BLaER1 treated with 17β-estradiol and CSF1 and Interleukin-3, amounts not matched to agents 10 nM and 100 nM (cell line): ENCODE measurements around the gene ILDR2.

Source experiments
- H3K27ac ChIP-seq, 11 experiments: shearing (Covaris generic); formaldehyde crosslinking; 2 replicates each; pipeline ENCODE4 v1.8.1; 2022
- H3K27me3 ChIP-seq, 11 experiments: shearing (Covaris generic); formaldehyde crosslinking; 2 replicates each; pipeline ENCODE4 v1.8.1; 2022
- H3K36me3 ChIP-seq, 11 experiments: shearing (Covaris generic); formaldehyde crosslinking; 2 replicates each; pipeline ENCODE4 v1.8.1; 2022
- H3K4me1 ChIP-seq, 10 experiments: shearing (Covaris generic); formaldehyde crosslinking; 2 replicates each; pipeline ENCODE4 v1.8.1; 2022
- H3K4me2 ChIP-seq, 11 experiments: shearing (Covaris generic); formaldehyde crosslinking; 2 replicates each; pipeline ENCODE4 v1.8.1; 2022
- H3K4me3 ChIP-seq, 10 experiments: shearing (Covaris generic); formaldehyde crosslinking; 2 replicates each; pipeline ENCODE4 v1.8.1; 2022
- H3K9ac ChIP-seq, 11 experiments: shearing (Covaris generic); formaldehyde crosslinking; 2 replicates each; pipeline ENCODE4 v1.8.1; 2022
- H3K9me3 ChIP-seq, 11 experiments: shearing (Covaris generic); formaldehyde crosslinking; replicated peaks in 1 of 11; 2 replicates each; pipeline ENCODE4 v1.8.1; 2022
- H4K20me1 ChIP-seq, 11 experiments: shearing (Covaris generic); formaldehyde crosslinking; 2 replicates each; pipeline ENCODE4 v1.8.1; 2022
- Cebpa-rat ChIP-seq, 11 experiments: shearing (Covaris generic); IDR thresholded peaks; 2 replicates each; pipeline ENCODE4 v1.8.1; 2022

The ILDR2 gene

GRCh38 chr1:166937962-166938361 is 37.4 kb downstream of the ILDR2 start:
- Histone ChIP-seq H3K36me3 (no peaks in the 10 kb centered on the region), H3K27me3 (no peaks in the 10 kb centered on the region), H3K4me3 (no peak overlapping the region), H3K9ac (no peak overlapping the region), H3K27ac (no peak overlapping the region), H3K9me3 (no peaks in the 10 kb centered on the region), H4K20me1 (no peaks in the 10 kb centered on the region), H3K4me1 (peaks cover 0 to 12% (median 3%) of the 10 kb centered on the region in 10 experiments; a peak in 8 of 20 replicates), H3K4me2 (no peak overlapping the region)
- no peak for TF ChIP-seq Cebpa-rat (IDR thresholded peaks at IDR 0.05)

DNA sequence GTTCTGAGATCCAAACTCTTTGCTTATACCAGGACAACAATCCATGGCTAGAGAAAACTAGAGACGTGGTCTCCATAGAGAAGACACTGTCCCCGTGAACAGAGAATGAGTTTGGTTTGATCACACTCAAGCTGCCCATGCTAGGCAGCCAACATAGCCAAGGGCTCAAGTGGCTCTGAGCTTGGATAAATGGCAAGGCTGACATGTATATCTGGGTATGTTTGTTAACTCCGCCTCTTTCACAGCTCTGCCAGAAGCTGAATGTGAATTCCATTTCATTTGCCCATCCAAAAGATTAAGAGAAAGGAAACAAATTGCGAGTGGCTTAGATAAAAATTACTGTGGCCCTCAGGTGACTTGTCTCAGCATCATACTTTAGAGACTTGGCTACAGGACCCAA is 38.0 kb downstream of the ILDR2 start:
- Histone ChIP-seq H3K9me3 (no peaks in the 10 kb centered on the region), H3K4me3 (no peak overlapping the region), H3K27ac (no peak overlapping the region), H3K4me2 (no peak overlapping the region), H3K4me1 (peaks cover 0 to 12% (median 3%) of the 10 kb centered on the region in 10 experiments; a peak in 8 of 20 replicates), H3K9ac (no peak overlapping the region), H3K27me3 (no peaks in the 10 kb centered on the region), H3K36me3 (no peaks in the 10 kb centered on the region), H4K20me1 (no peaks in the 10 kb centered on the region)
- TF ChIP-seq Cebpa-rat (IDR thresholded peaks at IDR 0.05) = no peak

DNA sequence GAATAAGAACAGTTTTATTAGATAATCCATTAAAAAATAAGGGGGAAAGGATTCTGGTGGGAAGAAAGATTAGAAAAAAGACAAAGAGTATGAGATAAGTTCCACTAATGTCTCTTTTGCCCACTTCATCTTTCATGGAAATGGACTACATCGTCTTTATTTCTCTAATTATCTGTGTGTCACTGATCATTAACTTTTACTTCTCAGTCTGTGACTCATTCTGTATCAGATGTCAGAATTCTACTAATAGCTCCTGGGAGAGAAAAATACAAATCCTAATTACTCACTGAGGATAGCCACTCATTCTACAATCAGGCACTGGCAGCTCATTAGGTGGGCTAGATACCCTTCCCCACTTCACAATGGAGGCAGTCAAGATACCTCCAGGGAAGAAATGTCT is 41.7 kb downstream of the ILDR2 start:
- H3K27ac ChIP-seq = no peak overlapping the region
- no peaks in the 10 kb centered on the region for H3K36me3 ChIP-seq
- H3K4me2 ChIP-seq = no peak overlapping the region
- H3K27me3 ChIP-seq = no peaks in the 10 kb centered on the region
- no peaks in the 10 kb centered on the region for H3K4me1 ChIP-seq
- H4K20me1 ChIP-seq = no peaks in the 10 kb centered on the region
- H3K4me3 ChIP-seq = no peak overlapping the region
- H3K9ac ChIP-seq = no peak overlapping the region
- no peaks in the 10 kb centered on the region for H3K9me3 ChIP-seq
- TF ChIP-seq Cebpa-rat (IDR thresholded peaks at IDR 0.05) = no peak

GRCh38 chr1:166933140-166933539 is 42.2 kb downstream of the ILDR2 start:
- TF ChIP-seq Cebpa-rat (IDR thresholded peaks at IDR 0.05) = no peak
- H3K4me2 ChIP-seq = no peak overlapping the region
- no peaks in the 10 kb centered on the region for H3K27me3 ChIP-seq

GRCh38 chr1:166929911-166930310 is 45.4 kb downstream of the ILDR2 start:
- Histone ChIP-seq H3K36me3 (no peaks in the 10 kb centered on the region), H3K9ac (no peak overlapping the region), H3K4me2 (no peak overlapping the region), H3K27me3 (no peaks in the 10 kb centered on the region), H3K27ac (no peak overlapping the region), H3K4me1 (peaks cover 6 to 8% (median 7%) of the 10 kb centered on the region in 10 experiments; a peak in 17 of 20 replicates), H3K4me3 (no peak overlapping the region), H4K20me1 (no peaks in the 10 kb centered on the region), H3K9me3 (no peaks in the 10 kb centered on the region; a peak in 1 of 22 replicates)
- no peak for TF ChIP-seq Cebpa-rat (IDR thresholded peaks at IDR 0.05)

More at GRCh38 chr1:166933140-166933539, 42.2 kb downstream of the ILDR2 start:
- Histone ChIP-seq H3K4me3 (no peak overlapping the region), H3K9ac (no peak overlapping the region), H4K20me1 (no peaks in the 10 kb centered on the region), H3K36me3 (no peaks in the 10 kb centered on the region), H3K4me1 (no peaks in the 10 kb centered on the region), H3K9me3 (no peaks in the 10 kb centered on the region), H3K27ac (no peak overlapping the region)

DNA sequence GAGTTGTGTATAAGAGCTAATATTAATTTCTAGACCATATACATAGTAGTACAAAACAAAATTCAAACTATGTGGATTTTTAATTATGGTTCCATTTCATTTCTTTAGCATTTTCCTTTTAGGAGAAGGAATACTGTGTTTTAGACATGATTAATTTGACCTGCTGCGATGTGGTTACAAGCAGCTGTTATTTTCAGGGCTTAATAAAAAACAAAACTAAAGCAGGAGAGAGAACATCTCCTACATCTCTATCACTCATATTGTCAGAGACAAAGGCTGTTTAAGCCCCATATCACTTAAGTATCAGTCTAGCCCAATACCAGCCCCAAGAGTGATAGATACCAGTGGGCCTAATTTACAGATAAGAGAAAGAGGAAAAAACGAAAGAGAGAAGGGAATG is 47.6 kb downstream of the ILDR2 start:
- H3K9ac ChIP-seq = no peak overlapping the region
- H3K4me3 ChIP-seq = no peak overlapping the region
- no peaks in the 10 kb centered on the region; a peak in 1 of 22 replicates for H3K9me3 ChIP-seq
- no peak for TF ChIP-seq Cebpa-rat (IDR thresholded peaks at IDR 0.05)
- no peak overlapping the region for H3K4me2 ChIP-seq
- H3K27me3 ChIP-seq = no peaks in the 10 kb centered on the region
- H4K20me1 ChIP-seq = no peaks in the 10 kb centered on the region
- no peak overlapping the region for H3K27ac ChIP-seq
- H3K4me1 ChIP-seq = peaks cover 7 to 14% (median 11%) of the 10 kb centered on the region in 10 experiments; a peak in 17 of 20 replicates
- H3K36me3 ChIP-seq = no peaks in the 10 kb centered on the region

DNA sequence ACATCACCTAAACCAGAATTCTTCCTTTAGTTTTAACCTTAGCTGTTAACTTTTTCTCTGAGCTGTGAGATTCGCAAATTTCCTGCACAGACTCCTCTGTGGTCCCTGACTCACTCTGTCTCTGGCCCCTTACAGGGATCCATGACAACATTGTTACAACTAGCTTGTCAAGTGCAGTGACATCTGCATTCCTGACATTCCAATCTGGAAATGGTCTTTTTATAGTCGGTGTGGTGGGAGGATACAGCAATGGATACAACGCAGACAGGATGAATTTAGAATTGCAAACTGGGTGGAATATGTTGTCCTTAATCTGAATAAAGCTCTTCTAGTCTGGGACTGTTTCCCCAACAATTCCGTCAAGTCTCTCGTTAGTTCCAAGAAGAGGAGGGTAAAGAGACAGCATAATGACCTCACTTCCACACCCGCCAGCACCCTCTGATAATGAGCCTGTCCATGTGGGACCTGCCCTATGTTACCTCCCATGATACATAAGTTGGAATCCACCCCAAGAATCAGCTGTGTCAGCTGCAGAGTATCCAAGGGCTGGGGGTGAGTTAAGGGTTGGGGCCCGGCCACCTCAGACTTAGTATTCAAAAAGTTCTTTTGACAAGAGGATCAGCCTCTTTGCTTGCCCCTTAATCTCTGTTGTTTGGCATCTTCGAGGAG is 49.4 kb downstream of the ILDR2 start:
- peaks cover 7 to 14% (median 11%) of the 10 kb centered on the region in 10 experiments; a peak in 17 of 20 replicates for H3K4me1 ChIP-seq
- H3K9me3 ChIP-seq = peaks cover 4 to 8% (median 7%) of the 10 kb centered on the region in 11 experiments; a peak in 21 of 22 replicates
- H3K36me3 ChIP-seq = 0 out of 22 replicates have a peak, but pooled peaks cover 0 to under 1% (median 0%) of the 10 kb centered on the region in 11 experiments
- H3K27me3 ChIP-seq = no peaks in the 10 kb centered on the region
- no peak overlapping the region for H3K9ac ChIP-seq
- no peak overlapping the region for H3K27ac ChIP-seq
- no peaks in the 10 kb centered on the region for H4K20me1 ChIP-seq
- H3K4me2 ChIP-seq = no peak overlapping the region; a peak in 1 of 22 replicates
- TF ChIP-seq Cebpa-rat (IDR thresholded peaks at IDR 0.05) = no peak
- no peak overlapping the region for H3K4me3 ChIP-seq

DNA sequence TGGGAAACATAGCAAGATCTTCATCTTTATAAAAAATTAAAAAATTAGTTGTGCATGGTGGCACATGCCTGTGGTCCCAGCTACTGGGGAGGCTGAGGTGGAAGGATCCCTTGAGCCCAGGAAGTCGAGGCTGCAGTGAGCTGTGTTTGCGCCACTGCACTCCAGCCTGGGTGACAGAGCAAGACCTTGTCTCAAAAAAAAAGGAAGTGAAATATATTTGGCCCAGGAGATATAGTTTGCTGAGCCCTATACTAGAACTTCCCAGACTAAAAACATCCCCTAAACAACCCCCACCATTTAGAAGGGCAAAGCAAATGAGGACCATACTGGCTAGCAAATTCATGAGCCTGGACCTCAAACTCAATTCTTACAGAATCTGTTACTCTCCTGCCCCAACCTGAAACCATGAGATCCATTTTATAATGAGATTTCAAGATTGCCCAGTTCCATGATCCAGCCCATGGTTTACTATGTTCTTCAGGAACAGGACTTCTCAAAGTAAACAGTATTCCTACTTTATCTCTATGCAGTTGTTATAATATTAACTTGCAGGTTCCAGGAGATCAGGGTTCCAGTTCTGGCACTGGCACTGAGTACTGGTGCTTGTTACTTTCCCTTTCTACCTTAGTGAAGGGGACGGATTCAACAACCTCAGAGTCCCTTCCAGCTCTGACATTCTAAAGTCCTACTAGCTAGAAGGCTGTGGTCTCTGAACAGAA is 50.4 kb downstream of the ILDR2 start:
- TF ChIP-seq Cebpa-rat (IDR thresholded peaks at IDR 0.05) = no peak
- Histone ChIP-seq H3K9me3 (peaks cover 12 to 17% (median 15%) of the 10 kb centered on the region in 11 experiments; a peak in 21 of 22 replicates), H3K4me2 (peak overlapping the region; percentile 3 to 60 (median 28); a peak in 12 of 22 replicates), H3K36me3 (peaks cover 0 to 7% (median 0%) of the 10 kb centered on the region in 11 experiments; a peak in 1 of 22 replicates), H3K4me3 (no peak overlapping the region), H3K4me1 (peaks cover 7 to 14% (median 11%) of the 10 kb centered on the region in 10 experiments; a peak in 17 of 20 replicates), H3K9ac (no peak overlapping the region), H3K27ac (peak overlapping the region in 2 of 11 experiments; percentile 3 to 12; a peak in 2 of 22 replicates), H4K20me1 (no peaks in the 10 kb centered on the region), H3K27me3 (no peaks in the 10 kb centered on the region)
